ENCODE data around the gene SHQ1.
A peak's percentile ranks its signal among the peaks of the same experiment; 100 is the strongest.
"Not testable (repeated sequence)": the region's sequence is repeated elsewhere in the genome, so short reads cannot be mapped to it uniquely, and the experiment has no call there.

Gene SHQ1

DNA sequence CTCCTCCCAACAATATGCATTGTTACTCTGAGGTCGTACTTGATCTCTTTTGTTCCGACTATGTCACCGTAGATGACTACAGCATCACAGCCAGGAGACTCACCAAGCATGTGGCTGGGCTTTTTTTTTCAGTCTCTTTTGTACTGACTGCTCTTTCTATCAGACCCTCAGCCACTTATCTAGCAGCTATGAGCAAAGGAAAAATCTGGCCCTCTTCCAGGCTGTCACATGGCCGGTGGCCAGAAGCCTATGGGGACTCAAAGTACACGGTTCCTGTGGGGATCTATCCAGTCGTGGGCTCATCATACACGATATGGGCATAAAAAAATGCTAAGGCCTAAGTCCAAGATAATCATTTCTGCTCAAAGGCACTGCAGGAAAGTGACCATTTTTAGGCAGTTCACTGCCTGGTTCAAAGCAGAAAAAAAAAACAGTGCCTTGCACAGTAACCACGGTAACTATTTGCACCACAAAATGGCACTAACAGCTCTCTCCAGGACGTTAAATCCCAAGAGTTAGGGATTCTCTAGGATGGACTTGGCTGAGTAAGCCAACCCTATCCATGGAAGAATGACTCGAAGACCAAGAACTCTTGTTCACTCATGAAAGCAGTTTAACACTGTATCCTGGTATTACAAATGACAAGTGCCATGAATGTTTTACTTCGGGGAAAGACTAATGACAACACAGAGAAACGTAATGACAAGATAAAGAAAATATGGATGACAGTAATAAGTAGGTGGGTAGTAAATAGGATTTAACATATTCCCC lies 50.3 kb downstream of the SHQ1 start:
- Histone ChIP-seq H3K36me3 (no peaks in the 10 kb centered on the region), H3K27me3 (ENCODE audit: insufficient read depth, low read depth, severe bottlenecking) (no peaks in the 10 kb centered on the region), H3K27ac (peak overlapping the region; percentile 52), H3K4me3 (ENCODE audit: low read depth, low read length) (peak overlapping the region; percentile 12; the same call in 1 of the 2 replicates), H3K9me3 (ENCODE audit: severe bottlenecking) (no peaks in the 10 kb centered on the region)
- DNase-seq = no peak
- no peak for TF ChIP-seq CTCF (IDR thresholded peaks at IDR 0.05; ENCODE audit: low read depth, low read length)

DNA sequence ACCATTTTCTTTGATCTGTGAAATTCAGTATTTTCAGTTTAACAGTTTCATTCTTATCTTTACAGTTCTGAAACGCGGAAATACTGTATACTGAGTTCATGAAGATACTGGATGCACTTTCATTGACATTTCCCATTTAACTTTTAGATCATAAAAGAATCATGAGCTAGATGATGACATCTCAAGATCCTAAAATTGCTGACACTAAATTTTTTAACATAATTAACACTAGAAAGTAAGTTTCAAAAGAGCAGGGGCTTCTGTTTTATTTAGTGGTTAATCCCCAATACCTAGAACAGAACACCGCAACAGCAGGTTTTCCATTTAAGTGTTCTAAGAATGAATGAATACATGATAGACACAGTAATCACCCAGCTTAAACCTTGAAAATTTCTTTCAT lies 54.2 kb downstream of the SHQ1 start:
- H3K36me3 ChIP-seq = peaks cover 4% of the 10 kb centered on the region; the same call in 1 of the 2 replicates
- TF ChIP-seq CTCF (IDR thresholded peaks at IDR 0.05; ENCODE audit: low read depth, low read length) = no peak
- no peak overlapping the region for H3K4me3 ChIP-seq (ENCODE audit: low read depth, low read length)
- H3K9me3 ChIP-seq (ENCODE audit: severe bottlenecking) = no peaks in the 10 kb centered on the region
- no peak overlapping the region for H3K27ac ChIP-seq
- no peaks in the 10 kb centered on the region for H3K27me3 ChIP-seq (ENCODE audit: insufficient read depth, low read depth, severe bottlenecking)
- DNase-seq = no peak

DNA sequence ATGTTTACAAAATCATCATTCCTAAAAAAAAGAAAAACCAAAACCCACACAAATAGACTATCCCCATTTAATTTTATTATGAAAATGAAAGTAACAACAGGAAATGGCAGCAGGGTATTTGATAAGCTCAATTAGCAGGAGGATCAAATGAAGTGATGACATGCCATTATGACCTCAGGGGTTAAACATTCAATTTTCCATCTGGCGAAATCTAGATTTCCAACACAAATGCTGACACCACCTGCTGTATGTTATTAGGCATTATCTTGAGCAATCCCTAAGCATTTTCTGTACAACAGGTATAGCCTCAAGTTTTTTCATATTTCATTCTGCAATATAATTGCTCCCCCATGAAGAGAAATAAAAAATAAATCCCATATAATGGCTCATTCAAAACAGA lies 57.1 kb downstream of the SHQ1 start:
- no peak for TF ChIP-seq CTCF (IDR thresholded peaks at IDR 0.05; ENCODE audit: low read depth, low read length)
- H3K27me3 ChIP-seq (ENCODE audit: insufficient read depth, low read depth, severe bottlenecking) = no peaks in the 10 kb centered on the region
- DNase-seq = no peak
- no peak overlapping the region for H3K4me3 ChIP-seq (ENCODE audit: low read depth, low read length)
- H3K36me3 ChIP-seq = peaks cover 4% of the 10 kb centered on the region; the same call in 1 of the 2 replicates
- no peaks in the 10 kb centered on the region for H3K9me3 ChIP-seq (ENCODE audit: severe bottlenecking)
- H3K27ac ChIP-seq = no peak overlapping the region

GRCh38 chr3:72789786-72790185 lies 58.5 kb downstream of the SHQ1 start:
- H3K4me3 ChIP-seq (ENCODE audit: low read depth, low read length) = no peak overlapping the region

GRCh38 chr3:72788232-72788631 lies 60.0 kb downstream of the SHQ1 start:
- H3K27ac ChIP-seq; H3K27me3 ChIP-seq (ENCODE audit: insufficient read depth, low read depth, severe bottlenecking); H3K9me3 ChIP-seq (ENCODE audit: severe bottlenecking); H3K36me3 ChIP-seq; DNase-seq; H3K4me3 ChIP-seq (ENCODE audit: low read depth, low read length): not testable (repeated sequence)

More at GRCh38 chr3:72789786-72790185, 58.5 kb downstream of the SHQ1 start:
- Histone ChIP-seq H3K27me3 (ENCODE audit: insufficient read depth, low read depth, severe bottlenecking) (no peaks in the 10 kb centered on the region), H3K9me3 (ENCODE audit: severe bottlenecking) (no peaks in the 10 kb centered on the region), H3K27ac (no peak overlapping the region), H3K36me3 (peaks cover 4% of the 10 kb centered on the region)
- no peak for TF ChIP-seq CTCF (IDR thresholded peaks at IDR 0.05; ENCODE audit: low read depth, low read length)
- DNase-seq = no peak

- Histone ChIP-seq H3K36me3 (no peaks in the 10 kb centered on the region; the same call in 1 of the 2 replicates), H3K27me3 (ENCODE audit: insufficient read depth, low read depth, severe bottlenecking) (no peaks in the 10 kb centered on the region), H3K27ac (no peak overlapping the region), H3K4me3 (ENCODE audit: low read depth, low read length) (no peak overlapping the region), H3K9me3 (ENCODE audit: severe bottlenecking) (no peaks in the 10 kb centered on the region)
- TF ChIP-seq CTCF (IDR thresholded peaks at IDR 0.05; ENCODE audit: low read depth, low read length) = no peak
- no peak for DNase-seq
Observed at GRCh38 chr3:72786668-72787067, 61.6 kb downstream of the SHQ1 start.

Measured in WERI-Rb-1 (cell line).